ENCODE results near the gene EFNB2.

DNA sequence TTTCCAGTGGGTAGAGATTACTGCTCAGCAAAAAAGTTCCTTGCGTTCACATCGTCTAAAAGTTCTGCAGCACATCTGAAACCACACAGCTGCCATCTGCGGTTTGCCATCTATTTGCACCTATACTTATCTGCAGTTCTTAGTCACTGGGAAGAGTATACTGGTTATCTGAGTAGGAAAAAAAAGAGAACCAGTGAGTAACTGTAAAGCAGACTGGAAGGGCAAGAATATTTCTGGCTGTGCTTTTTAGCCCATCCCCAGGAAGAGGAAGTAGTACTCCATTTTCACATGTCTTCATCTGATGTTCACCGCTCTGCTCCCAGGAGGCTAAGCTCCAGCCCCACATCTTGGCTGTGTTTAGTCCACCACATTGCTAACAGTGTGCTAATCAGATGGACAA is 35.6 kb downstream of the EFNB2 start:
- TF ChIP-seq CREM (CRISPR knock-in tag; IDR thresholded peaks at IDR 0.05) (no peak), SP1 (CRISPR knock-in tag; conservative IDR thresholded peaks at IDR 0.05) (no peak), FOXJ3 (CRISPR knock-in tag; IDR thresholded peaks at IDR 0.05; ENCODE audit: borderline replicate concordance) (no peak), FOXP1 (CRISPR knock-in tag; IDR thresholded peaks at IDR 0.05; ENCODE audit: borderline replicate concordance) (no peak), SMAD3 (CRISPR knock-in tag; IDR thresholded peaks at IDR 0.05; ENCODE audit: borderline replicate concordance) (no peak), ZNF317 (CRISPR knock-in tag; IDR thresholded peaks at IDR 0.05; ENCODE audit: borderline replicate concordance, low read depth) (peak; percentile 44; the same call in 1 of the 2 replicates)
- TF ChIP-seq, protein P1, sequence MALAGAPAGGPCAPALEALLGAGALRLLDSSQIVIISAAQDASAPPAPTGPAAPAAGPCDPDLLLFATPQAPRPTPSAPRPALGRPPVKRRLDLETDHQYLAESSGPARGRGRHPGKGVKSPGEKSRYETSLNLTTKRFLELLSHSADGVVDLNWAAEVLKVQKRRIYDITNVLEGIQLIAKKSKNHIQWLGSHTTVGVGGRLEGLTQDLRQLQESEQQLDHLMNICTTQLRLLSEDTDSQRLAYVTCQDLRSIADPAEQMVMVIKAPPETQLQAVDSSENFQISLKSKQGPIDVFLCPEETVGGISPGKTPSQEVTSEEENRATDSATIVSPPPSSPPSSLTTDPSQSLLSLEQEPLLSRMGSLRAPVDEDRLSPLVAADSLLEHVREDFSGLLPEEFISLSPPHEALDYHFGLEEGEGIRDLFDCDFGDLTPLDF (CRISPR knock-in tag; IDR thresholded peaks at IDR 0.05): no peak
- TF ChIP-seq, protein P2, sequence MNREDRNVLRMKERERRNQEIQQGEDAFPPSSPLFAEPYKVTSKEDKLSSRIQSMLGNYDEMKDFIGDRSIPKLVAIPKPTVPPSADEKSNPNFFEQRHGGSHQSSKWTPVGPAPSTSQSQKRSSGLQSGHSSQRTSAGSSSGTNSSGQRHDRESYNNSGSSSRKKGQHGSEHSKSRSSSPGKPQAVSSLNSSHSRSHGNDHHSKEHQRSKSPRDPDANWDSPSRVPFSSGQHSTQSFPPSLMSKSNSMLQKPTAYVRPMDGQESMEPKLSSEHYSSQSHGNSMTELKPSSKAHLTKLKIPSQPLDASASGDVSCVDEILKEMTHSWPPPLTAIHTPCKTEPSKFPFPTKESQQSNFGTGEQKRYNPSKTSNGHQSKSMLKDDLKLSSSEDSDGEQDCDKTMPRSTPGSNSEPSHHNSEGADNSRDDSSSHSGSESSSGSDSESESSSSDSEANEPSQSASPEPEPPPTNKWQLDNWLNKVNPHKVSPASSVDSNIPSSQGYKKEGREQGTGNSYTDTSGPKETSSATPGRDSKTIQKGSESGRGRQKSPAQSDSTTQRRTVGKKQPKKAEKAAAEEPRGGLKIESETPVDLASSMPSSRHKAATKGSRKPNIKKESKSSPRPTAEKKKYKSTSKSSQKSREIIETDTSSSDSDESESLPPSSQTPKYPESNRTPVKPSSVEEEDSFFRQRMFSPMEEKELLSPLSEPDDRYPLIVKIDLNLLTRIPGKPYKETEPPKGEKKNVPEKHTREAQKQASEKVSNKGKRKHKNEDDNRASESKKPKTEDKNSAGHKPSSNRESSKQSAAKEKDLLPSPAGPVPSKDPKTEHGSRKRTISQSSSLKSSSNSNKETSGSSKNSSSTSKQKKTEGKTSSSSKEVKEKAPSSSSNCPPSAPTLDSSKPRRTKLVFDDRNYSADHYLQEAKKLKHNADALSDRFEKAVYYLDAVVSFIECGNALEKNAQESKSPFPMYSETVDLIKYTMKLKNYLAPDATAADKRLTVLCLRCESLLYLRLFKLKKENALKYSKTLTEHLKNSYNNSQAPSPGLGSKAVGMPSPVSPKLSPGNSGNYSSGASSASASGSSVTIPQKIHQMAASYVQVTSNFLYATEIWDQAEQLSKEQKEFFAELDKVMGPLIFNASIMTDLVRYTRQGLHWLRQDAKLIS (CRISPR knock-in tag; IDR thresholded peaks at IDR 0.05; ENCODE audit: borderline replicate concordance): no peak
- TF ChIP-seq, protein P3, sequence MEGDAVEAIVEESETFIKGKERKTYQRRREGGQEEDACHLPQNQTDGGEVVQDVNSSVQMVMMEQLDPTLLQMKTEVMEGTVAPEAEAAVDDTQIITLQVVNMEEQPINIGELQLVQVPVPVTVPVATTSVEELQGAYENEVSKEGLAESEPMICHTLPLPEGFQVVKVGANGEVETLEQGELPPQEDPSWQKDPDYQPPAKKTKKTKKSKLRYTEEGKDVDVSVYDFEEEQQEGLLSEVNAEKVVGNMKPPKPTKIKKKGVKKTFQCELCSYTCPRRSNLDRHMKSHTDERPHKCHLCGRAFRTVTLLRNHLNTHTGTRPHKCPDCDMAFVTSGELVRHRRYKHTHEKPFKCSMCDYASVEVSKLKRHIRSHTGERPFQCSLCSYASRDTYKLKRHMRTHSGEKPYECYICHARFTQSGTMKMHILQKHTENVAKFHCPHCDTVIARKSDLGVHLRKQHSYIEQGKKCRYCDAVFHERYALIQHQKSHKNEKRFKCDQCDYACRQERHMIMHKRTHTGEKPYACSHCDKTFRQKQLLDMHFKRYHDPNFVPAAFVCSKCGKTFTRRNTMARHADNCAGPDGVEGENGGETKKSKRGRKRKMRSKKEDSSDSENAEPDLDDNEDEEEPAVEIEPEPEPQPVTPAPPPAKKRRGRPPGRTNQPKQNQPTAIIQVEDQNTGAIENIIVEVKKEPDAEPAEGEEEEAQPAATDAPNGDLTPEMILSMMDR (IDR thresholded peaks at IDR 0.05): no peak
- TF ChIP-seq, protein P4, sequence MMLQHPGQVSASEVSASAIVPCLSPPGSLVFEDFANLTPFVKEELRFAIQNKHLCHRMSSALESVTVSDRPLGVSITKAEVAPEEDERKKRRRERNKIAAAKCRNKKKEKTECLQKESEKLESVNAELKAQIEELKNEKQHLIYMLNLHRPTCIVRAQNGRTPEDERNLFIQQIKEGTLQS (CRISPR knock-in tag; conservative IDR thresholded peaks at IDR 0.05): no peak

Measured in WTC11 (cell line).